Retinal pigment epithelial cell (primary cell): Measurements from ENCODE around the gene FOXQ1.

Source experiments
- DNase-seq: peaks from one replicate; pipeline ENCODE4 v3.0.0-alpha.2; 2010; ENCODE audit warnings: low read depth
- H3K4me3 ChIP-seq: 2 replicates; pipeline ENCODE4 v1.5.1; 2011; ENCODE audit warnings: mild to moderate bottlenecking, low read length, control low read depth, moderate library complexity
- TF ChIP-seq, protein P1 (sequence below): conservative IDR thresholded peaks from 2 replicates; pipeline ENCODE4 v1.5.1; 2011; ENCODE audit warnings: low read depth, low read length, control low read depth, inconsistent platforms

The FOXQ1 gene

DNA sequence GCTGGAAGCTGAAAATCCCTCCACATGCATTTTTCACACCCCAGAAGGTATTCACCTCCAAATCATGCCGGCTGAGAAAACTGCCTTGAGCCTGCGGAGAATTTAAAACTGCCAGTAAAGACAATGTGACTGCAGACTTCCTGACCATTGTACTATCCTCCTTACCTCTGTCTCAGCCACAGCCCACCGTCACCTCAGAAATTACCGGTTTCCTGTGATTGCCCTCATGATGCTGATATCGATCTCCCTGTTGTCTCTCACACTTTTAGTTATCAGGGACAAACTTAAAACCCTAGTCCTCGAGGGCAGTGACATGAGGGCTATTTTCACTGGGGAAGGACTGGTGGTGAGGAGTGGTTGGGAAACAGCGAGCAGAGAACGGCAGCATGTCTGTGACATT lies 30.2 kb upstream of the FOXQ1 start:
- H3K4me3 ChIP-seq: no peak overlapping the region
- TF ChIP-seq, protein P1, sequence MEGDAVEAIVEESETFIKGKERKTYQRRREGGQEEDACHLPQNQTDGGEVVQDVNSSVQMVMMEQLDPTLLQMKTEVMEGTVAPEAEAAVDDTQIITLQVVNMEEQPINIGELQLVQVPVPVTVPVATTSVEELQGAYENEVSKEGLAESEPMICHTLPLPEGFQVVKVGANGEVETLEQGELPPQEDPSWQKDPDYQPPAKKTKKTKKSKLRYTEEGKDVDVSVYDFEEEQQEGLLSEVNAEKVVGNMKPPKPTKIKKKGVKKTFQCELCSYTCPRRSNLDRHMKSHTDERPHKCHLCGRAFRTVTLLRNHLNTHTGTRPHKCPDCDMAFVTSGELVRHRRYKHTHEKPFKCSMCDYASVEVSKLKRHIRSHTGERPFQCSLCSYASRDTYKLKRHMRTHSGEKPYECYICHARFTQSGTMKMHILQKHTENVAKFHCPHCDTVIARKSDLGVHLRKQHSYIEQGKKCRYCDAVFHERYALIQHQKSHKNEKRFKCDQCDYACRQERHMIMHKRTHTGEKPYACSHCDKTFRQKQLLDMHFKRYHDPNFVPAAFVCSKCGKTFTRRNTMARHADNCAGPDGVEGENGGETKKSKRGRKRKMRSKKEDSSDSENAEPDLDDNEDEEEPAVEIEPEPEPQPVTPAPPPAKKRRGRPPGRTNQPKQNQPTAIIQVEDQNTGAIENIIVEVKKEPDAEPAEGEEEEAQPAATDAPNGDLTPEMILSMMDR: no peak
- no peak for DNase-seq

DNA sequence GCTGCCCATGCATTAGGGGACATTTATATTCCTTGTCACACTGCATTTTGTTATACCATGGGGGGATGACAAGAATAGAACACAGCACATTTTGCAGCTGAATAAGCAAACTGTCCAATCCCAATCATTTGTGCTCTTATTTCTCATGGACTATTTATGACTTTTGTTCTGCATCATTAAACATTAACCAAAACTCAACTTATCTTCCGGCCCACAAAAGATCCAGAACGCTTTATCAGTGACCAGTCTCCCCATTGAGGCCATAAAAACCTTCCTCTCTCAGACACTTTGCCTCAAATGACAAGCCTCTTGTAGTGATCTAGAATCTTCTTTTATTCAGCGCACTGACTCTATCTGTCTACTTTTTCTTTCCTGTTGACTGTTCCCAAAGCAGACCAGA lies 28.4 kb upstream of the FOXQ1 start:
- TF ChIP-seq, protein P1: no peak
- no peak for DNase-seq
- no peak overlapping the region for H3K4me3 ChIP-seq

DNA sequence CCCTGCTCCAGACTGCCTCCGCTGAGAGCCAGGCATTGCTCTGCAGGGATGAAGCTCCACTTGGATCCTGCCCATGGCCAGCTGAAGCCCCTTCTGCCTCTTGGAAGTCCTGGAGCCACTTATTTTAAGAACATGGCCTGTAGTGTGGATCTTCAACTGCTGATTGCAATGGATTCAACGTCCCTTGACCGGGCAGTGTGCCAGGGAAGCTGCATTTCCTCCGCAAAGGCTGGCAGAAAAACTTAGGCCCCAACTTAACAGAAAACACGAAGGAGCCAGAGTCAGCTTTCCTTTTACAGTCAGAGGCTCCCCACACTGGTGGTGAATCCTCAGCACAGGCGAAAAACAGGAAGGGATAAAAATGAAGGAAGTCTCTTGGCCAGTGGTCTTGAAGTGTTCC lies 26.3 kb upstream of the FOXQ1 start:
- H3K4me3 ChIP-seq: no peak overlapping the region
- DNase-seq: no peak
- TF ChIP-seq, protein P1: peak; percentile 18

DNA sequence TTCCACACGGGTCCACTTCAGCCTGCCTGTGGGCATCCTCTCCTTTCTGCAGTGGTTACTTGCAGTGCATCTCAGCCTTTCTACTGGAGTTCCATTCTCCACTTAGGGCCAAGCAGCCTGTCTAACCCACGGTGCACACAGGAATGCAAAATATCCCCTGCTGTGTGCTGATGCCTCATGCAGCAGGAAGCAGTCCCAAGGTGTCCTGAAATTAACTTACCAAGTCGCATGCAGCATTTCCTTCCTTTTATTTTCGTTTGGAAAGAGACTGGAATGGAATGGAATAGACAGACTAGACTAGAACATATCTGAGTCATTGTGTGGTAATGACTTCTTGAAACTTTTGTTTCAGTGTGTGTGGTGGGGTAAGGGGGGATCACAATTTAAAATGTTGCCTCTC lies 25.9 kb upstream of the FOXQ1 start:
- H3K4me3 ChIP-seq: no peak overlapping the region
- TF ChIP-seq, protein P1: no peak
- no peak for DNase-seq

DNA sequence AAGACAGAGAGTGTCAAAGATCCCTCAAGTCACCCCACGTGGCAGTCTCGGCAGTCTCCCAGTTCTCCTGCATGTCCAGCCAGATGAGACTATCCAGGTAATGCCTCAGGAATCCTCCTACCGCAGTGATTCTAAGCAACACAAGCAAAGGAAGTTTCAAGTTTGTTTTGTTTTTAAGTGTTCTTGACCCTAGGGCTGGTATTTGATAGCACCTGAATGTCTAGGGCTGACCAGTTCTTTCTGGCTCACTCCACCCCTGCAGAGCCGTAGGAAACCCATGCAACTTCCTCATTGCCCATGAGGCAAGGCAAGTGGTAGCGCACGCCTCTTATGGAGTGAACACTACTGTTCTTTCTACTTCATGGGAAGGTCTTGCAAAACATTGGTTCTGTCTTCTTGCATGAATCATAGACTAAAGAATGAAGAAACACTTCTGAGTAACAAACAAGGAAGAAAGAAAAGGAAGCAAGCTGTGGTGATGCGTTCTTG lies 24.8 kb upstream of the FOXQ1 start:
- TF ChIP-seq, protein P1: no peak
- no peak overlapping the region for H3K4me3 ChIP-seq
- no peak for DNase-seq

DNA sequence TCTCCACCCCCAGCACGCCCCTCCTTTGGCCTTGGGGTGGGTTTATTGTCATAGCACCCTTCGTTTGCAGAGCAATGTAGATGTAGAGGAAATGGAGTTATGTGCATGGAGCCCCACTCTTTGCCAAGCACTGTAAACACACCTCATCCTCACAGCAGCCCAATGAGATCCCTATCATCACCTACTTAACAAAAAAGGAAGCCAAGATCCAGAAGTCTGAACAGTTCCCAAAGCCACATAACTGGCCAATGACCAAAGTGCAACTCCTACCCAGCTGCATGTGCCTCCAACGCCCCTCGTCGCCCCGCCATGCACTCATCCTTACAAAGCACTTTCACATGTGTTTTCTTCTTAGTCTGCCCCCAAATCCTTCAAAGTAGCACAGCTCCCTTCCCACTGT lies 21.8 kb upstream of the FOXQ1 start:
- TF ChIP-seq, protein P1: no peak
- DNase-seq: no peak
- H3K4me3 ChIP-seq: no peak overlapping the region

DNA sequence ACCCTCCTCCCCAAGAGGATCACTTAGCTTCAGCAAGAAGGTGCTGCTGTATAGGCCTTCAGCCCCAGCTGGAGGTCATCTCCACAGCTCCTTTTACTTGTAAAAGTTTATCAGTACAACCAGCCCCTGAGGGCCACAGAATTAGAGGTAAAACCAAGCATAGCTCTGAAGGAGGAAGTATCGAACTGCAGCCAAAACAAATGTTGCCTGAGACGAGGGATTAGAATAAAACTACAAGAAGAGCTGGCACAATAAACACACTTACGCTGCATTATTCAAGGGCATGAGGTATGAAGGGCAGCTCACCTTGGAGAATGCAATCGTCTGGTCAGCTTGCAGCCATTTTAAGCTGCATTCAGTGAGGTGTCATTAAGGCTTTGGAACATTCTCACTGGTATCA lies 21.1 kb upstream of the FOXQ1 start:
- TF ChIP-seq, protein P1: no peak
- DNase-seq: no peak
- H3K4me3 ChIP-seq: no peak overlapping the region
